Suprapubic skin (tissue), 4 donors: ENCODE measurements around the gene FBXO36.

ENCODE experiments used
- EP300 ChIP-seq: sonication (generic); formaldehyde crosslinking; IDR thresholded peaks from one replicate; pipeline ENCODE4 v1.6.1; 2017; ENCODE audit warnings: antibody characterized with exemption
- POLR2A ChIP-seq, 2 donors: fragments of 450-650 bp; IDR thresholded peaks; one replicate each; pipeline ENCODE4 v1.6.1; 2017; ENCODE audit warnings: antibody characterized with exemption in 2 of 2, mild to moderate bottlenecking in 2 of 2, moderate library complexity in 2 of 2
- POLR2AphosphoS5 ChIP-seq, 3 donors: sonication (generic); formaldehyde crosslinking; IDR thresholded peaks; one replicate each; pipeline ENCODE4 v1.6.1; 2017; ENCODE audit warnings: antibody characterized with exemption in 3 of 3
- TF ChIP-seq, protein P1 (sequence below), 2 donors: fragments of 200-600 bp in 1 of 2; fragments of 450-650 bp in 1 of 2; sonication (generic) in 1 of 2; IDR thresholded peaks; one replicate each; pipeline ENCODE4 v1.5.1; 2016 to 2019; ENCODE audit warnings: antibody characterized with exemption in 2 of 2, mild to moderate bottlenecking in 1 of 2, moderate library complexity in 1 of 2

DNA sequence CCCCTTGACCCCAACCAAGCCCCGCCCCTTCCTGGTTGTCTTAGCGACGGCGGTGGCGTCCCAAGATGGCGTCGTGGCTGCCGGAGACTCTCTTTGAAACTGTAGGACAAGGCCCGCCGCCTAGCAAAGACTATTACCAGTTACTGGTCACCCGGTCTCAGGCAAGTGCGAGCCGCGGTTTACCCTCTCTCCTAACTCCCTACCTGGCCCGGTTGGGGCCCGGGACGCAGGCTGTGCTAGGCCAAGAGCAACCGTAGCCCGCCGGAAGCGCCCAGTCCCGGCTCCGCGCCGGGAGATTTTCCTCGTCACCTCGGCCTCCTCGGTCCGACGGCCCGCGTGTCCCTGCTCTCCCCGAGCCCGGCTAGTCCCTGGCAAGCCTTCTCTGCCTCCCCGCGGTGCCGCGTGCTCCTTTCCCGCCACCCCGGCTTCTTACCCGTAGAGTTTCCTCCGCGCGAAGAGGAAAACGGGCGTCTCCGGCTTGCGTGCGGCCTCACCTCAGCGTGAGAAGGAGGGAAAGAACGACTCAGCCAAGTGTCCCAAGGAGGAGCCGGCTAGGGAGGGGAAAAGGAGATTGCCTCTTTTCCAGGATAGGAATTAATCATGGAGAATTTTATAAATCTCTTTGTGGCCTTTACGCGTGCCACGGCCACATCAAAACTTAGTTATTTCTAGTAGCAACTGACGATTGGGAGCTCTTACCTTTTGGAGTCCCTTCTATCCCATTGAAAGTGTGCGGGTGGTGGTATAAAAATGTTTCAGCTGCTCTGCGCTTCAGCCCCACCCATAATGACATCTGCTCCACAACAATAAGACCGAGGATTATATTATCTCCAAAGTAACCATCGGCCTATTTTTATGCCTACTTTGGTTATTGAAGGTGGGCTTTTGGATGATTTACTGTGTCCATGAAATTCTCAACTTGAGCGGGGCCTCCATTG lies at the start of gene FBXO36:
- TF ChIP-seq, protein P1, sequence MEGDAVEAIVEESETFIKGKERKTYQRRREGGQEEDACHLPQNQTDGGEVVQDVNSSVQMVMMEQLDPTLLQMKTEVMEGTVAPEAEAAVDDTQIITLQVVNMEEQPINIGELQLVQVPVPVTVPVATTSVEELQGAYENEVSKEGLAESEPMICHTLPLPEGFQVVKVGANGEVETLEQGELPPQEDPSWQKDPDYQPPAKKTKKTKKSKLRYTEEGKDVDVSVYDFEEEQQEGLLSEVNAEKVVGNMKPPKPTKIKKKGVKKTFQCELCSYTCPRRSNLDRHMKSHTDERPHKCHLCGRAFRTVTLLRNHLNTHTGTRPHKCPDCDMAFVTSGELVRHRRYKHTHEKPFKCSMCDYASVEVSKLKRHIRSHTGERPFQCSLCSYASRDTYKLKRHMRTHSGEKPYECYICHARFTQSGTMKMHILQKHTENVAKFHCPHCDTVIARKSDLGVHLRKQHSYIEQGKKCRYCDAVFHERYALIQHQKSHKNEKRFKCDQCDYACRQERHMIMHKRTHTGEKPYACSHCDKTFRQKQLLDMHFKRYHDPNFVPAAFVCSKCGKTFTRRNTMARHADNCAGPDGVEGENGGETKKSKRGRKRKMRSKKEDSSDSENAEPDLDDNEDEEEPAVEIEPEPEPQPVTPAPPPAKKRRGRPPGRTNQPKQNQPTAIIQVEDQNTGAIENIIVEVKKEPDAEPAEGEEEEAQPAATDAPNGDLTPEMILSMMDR (IDR thresholded peaks at IDR 0.05), result no peak
- TF ChIP-seq POLR2A (IDR thresholded peaks at IDR 0.05) (no peak), EP300 (no peak), POLR2AphosphoS5 (IDR thresholded peaks at IDR 0.05) (no peak)
